Nephron (organoid): ENCODE measurements around the gene RAD52.

Source experiments
- H3K27ac Mint-ChIP-seq, 3 experiments: 2 replicates each; pipeline ENCODE4 v1.8.0; 2020; ENCODE audit warnings: mixed read lengths in 3 of 3, mild to moderate bottlenecking in 2 of 3, moderate library complexity in 1 of 3
- H3K27me3 Mint-ChIP-seq: 2 replicates; pipeline ENCODE4 v1.8.0; 2021; ENCODE audit warnings: low read depth, mild to moderate bottlenecking, moderate library complexity, mixed read lengths
- H3K36me3 Mint-ChIP-seq: 2 replicates; pipeline ENCODE4 v1.8.0; 2020; ENCODE audit warnings: low read depth, mixed read lengths
- H3K4me1 Mint-ChIP-seq: 2 replicates; pipeline ENCODE4 v1.8.0; 2020; ENCODE audit warnings: mixed read lengths
- H3K4me3 Mint-ChIP-seq, 3 experiments: 2 replicates each; pipeline ENCODE4 v1.8.0; 2020; ENCODE audit warnings: mild to moderate bottlenecking in 3 of 3, mixed read lengths in 3 of 3, moderate library complexity in 2 of 3
- H3K9me3 Mint-ChIP-seq: 2 replicates; pipeline ENCODE4 v1.8.0; 2020; ENCODE audit warnings: mixed read lengths
- TF ChIP-seq, protein P1 (sequence below), 3 experiments: fragments of 200-600 bp; sonication (generic); IDR thresholded peaks; one replicate each; pipeline ENCODE4 v1.5.0; 2021; ENCODE audit warnings: antibody characterized with exemption in 3 of 3; ENCODE audit not compliant: unreplicated experiment in 3 of 3

RAD52 gene

GRCh38 chr12:931591-931990 lies 17.9 kb downstream of the RAD52 start:
- H3K27me3 Mint-ChIP-seq, result no peaks in the 10 kb centered on the region
- no peak overlapping the region for H3K4me3 Mint-ChIP-seq
- TF ChIP-seq, protein P1, sequence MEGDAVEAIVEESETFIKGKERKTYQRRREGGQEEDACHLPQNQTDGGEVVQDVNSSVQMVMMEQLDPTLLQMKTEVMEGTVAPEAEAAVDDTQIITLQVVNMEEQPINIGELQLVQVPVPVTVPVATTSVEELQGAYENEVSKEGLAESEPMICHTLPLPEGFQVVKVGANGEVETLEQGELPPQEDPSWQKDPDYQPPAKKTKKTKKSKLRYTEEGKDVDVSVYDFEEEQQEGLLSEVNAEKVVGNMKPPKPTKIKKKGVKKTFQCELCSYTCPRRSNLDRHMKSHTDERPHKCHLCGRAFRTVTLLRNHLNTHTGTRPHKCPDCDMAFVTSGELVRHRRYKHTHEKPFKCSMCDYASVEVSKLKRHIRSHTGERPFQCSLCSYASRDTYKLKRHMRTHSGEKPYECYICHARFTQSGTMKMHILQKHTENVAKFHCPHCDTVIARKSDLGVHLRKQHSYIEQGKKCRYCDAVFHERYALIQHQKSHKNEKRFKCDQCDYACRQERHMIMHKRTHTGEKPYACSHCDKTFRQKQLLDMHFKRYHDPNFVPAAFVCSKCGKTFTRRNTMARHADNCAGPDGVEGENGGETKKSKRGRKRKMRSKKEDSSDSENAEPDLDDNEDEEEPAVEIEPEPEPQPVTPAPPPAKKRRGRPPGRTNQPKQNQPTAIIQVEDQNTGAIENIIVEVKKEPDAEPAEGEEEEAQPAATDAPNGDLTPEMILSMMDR (IDR thresholded peaks at IDR 0.05; ENCODE audit: unreplicated experiment in 3 of 3), result no peak
- H3K36me3 Mint-ChIP-seq, result peaks cover 47% of the 10 kb centered on the region
- H3K27ac Mint-ChIP-seq, result no peak overlapping the region
- no peaks in the 10 kb centered on the region for H3K4me1 Mint-ChIP-seq
- H3K9me3 Mint-ChIP-seq, result no peaks in the 10 kb centered on the region

DNA sequence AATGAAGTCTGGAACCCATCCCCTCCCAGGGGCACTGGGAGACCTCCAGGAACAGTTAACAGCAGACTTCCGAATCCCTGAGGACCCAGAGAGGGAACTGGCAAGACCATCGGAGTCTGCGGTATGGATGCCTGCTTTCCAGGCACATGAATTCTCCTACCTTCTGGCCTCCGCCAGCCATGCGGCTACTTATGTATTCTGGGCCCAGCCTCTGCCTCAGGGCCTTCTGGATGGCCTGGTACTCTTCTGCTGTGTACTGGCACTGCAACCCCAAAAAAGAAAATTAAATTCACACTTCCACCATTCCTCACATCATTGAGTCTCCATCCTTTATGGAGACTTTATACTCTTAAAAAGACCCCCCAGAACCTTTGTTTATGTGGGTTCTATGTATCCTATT lies 18.4 kb downstream of the RAD52 start:
- Mint-ChIP-seq H3K4me3 (no peak overlapping the region), H3K27me3 (no peaks in the 10 kb centered on the region), H3K36me3 (peaks cover 52% of the 10 kb centered on the region), H3K9me3 (no peaks in the 10 kb centered on the region), H3K4me1 (no peaks in the 10 kb centered on the region), H3K27ac (no peak overlapping the region)
- TF ChIP-seq, protein P1 (IDR thresholded peaks at IDR 0.05; ENCODE audit: unreplicated experiment in 3 of 3), result no peak

DNA sequence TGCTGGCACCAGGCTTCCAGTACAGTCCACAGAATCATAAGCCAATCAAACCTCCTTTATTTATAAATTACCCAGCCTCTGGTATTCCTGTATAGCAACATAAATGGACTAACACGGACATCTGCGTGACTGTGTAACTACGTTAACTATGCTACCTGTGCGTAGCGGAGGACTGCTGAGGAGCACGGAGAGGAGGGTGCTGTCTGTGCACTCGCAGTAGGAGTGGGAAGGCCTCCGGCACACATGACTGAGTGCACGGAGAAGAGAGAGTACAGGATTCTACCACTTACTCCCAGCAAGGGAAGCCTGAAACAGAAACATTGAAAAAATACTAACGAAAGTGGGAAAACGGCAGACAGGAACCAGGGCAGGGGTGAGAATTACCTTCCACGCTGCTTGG lies 22.9 kb downstream of the RAD52 start:
- Mint-ChIP-seq H3K4me1 (no peaks in the 10 kb centered on the region), H3K36me3 (peaks cover 62% of the 10 kb centered on the region), H3K27ac (no peak overlapping the region), H3K9me3 (no peaks in the 10 kb centered on the region), H3K27me3 (no peaks in the 10 kb centered on the region), H3K4me3 (no peak overlapping the region)
- TF ChIP-seq, protein P1 (IDR thresholded peaks at IDR 0.05; ENCODE audit: unreplicated experiment in 3 of 3), result no peak

DNA sequence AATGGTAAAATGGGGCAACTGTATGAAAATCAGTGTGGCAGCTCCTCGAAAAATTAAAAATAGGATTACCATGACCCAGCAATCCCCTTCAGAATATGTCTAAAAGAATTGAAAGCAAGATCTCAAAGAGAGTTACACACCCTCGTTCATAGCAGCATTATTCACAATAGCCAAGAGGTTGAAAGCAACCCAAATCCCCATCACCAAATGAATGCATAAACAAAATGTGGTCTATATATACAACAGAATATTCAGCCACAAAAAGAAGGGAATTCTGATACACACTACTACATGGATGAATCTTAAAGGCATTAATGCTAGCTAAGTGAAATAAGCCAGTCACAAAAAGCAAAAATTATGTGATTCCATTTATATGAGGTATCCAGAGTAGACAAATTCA lies 27.2 kb downstream of the RAD52 start:
- TF ChIP-seq, protein P1 (IDR thresholded peaks at IDR 0.05; ENCODE audit: unreplicated experiment in 3 of 3), result no peak
- Mint-ChIP-seq H3K27me3 (no peaks in the 10 kb centered on the region), H3K27ac (no peak overlapping the region), H3K9me3 (no peaks in the 10 kb centered on the region), H3K4me3 (no peak overlapping the region), H3K4me1 (no peaks in the 10 kb centered on the region), H3K36me3 (peaks cover 63% of the 10 kb centered on the region)

GRCh38 chr12:920676-921075 lies 28.8 kb downstream of the RAD52 start:
- Mint-ChIP-seq H3K4me1 (peaks cover 5% of the 10 kb centered on the region), H3K36me3 (peaks cover 62% of the 10 kb centered on the region), H3K4me3 (no peak overlapping the region), H3K27me3 (no peaks in the 10 kb centered on the region), H3K27ac (no peak overlapping the region), H3K9me3 (no peaks in the 10 kb centered on the region)
- TF ChIP-seq, protein P1 (IDR thresholded peaks at IDR 0.05; ENCODE audit: unreplicated experiment in 3 of 3), result no peak

GRCh38 chr12:916712-917445 lies 32.6 kb downstream of the RAD52 start:
- Mint-ChIP-seq H3K27ac (peak overlapping the region; percentile 41 to 92 (median 88)), H3K9me3 (no peaks in the 10 kb centered on the region), H3K27me3 (no peaks in the 10 kb centered on the region), H3K36me3 (peaks cover 73% of the 10 kb centered on the region), H3K4me3 (no peak overlapping the region), H3K4me1 (peaks cover 5% of the 10 kb centered on the region)
- TF ChIP-seq, protein P1 (IDR thresholded peaks at IDR 0.05; ENCODE audit: unreplicated experiment in 3 of 3), result no peak
